CD4-positive, CD25-positive, alpha-beta regulatory T cell (primary cell): Measurements from ENCODE around the gene LRP10. TPM values are rescaled to one million over a fixed set of nuclear protein-coding genes. Genes with fewer than 3 reads are reported as not detected.
A peak's percentile ranks its signal among the peaks of the same experiment; 100 is the strongest.
"Not testable (repeated sequence)": the region's sequence is repeated elsewhere in the genome, so short reads cannot be mapped to it uniquely, and the experiment has no call there.

Experiments
- ATAC-seq, 2 donors: fragments of 150-1000 bp; cut with Tn5 transposase; one replicate each; pipeline ENCODE4 v1.10.0; 2021; ENCODE audit warnings: low read depth in 2 of 2, moderate number of reproducible peaks in 2 of 2, moderate library complexity in 1 of 2
- DNase-seq, 3 donors: peaks; one replicate each; pipeline versions ENCODE4 v3.0.0 to v3.0.0-alpha.2; 2012 to 2022; ENCODE audit warnings: mixed read lengths in 1 of 3
- H3K27ac ChIP-seq: one replicate; pipeline ENCODE4 v1.7.0; 2013; ENCODE audit warnings: mild to moderate bottlenecking, low read length; ENCODE audit not compliant: insufficient read depth, poor library complexity, severe bottlenecking
- H3K27me3 ChIP-seq: one replicate; pipeline ENCODE4 v1.7.0; 2013; ENCODE audit warnings: low read length; ENCODE audit not compliant: control insufficient read depth, insufficient read depth
- H3K36me3 ChIP-seq: one replicate; pipeline ENCODE4 v1.7.0; 2013; ENCODE audit warnings: mild to moderate bottlenecking, low read length, moderate library complexity; ENCODE audit not compliant: control insufficient read depth, insufficient read depth
- H3K4me1 ChIP-seq: 2 replicates; pipeline ENCODE4 v1.7.0; 2013; ENCODE audit warnings: mild to moderate bottlenecking, low read length; ENCODE audit not compliant: insufficient read depth, control insufficient read depth, poor library complexity, severe bottlenecking
- H3K4me3 ChIP-seq: one replicate; pipeline ENCODE4 v1.7.0; 2013; ENCODE audit warnings: low read depth, mild to moderate bottlenecking, low read length, moderate library complexity
- H3K9me3 ChIP-seq, 2 experiments: 1 replicate in 1 of 2; 2 replicates in 1 of 2; pipeline ENCODE4 v1.7.0; 2013; ENCODE audit warnings: low read length in 2 of 2, mild to moderate bottlenecking in 1 of 2, moderate library complexity in 1 of 2; ENCODE audit not compliant: control insufficient read depth in 2 of 2
- H3K27ac Mint-ChIP-seq, 3 donors: one replicate each; pipeline ENCODE4 v1.8.0; 2020 to 2022; ENCODE audit warnings: mild to moderate bottlenecking in 3 of 3, mixed read lengths in 3 of 3, moderate library complexity in 2 of 3
- H3K27me3 Mint-ChIP-seq: one replicate; pipeline ENCODE4 v1.8.0; 2022; ENCODE audit warnings: mild to moderate bottlenecking, mixed read lengths
- H3K36me3 Mint-ChIP-seq: one replicate; pipeline ENCODE4 v1.8.0; 2020; ENCODE audit warnings: mixed read lengths
- H3K4me1 Mint-ChIP-seq, 4 donors: one replicate each; pipeline ENCODE4 v1.8.0; 2020 to 2022; ENCODE audit warnings: mixed read lengths in 4 of 4, mild to moderate bottlenecking in 1 of 4
- H3K4me3 Mint-ChIP-seq, 4 donors: one replicate each; pipeline ENCODE4 v1.8.0; 2020 to 2022; ENCODE audit warnings: mild to moderate bottlenecking in 4 of 4, mixed read lengths in 4 of 4, moderate library complexity in 3 of 4
- H3K9me3 Mint-ChIP-seq, 7 donors: one replicate each; pipeline ENCODE4 v1.8.0; 2020 to 2022; ENCODE audit warnings: mixed read lengths in 7 of 7, mild to moderate bottlenecking in 3 of 7, moderate library complexity in 2 of 7
- polyA plus RNA-seq, 4 donors: library from polyadenylated mRNA; unstranded; fragments of 300-500 nt; fragmentation: Illumina TruSeq; gene quantifications; one replicate each; pipeline ENCODE4 v1.2.3, GENCODE V29; 2021
- total RNA-seq: library from RNA; stranded (reverse); gene quantifications from one replicate; pipeline ENCODE4 v1.2.3, GENCODE V29; 2022

LRP10 gene
- total and polyA plus RNA-seq, 5 donors from 2014 or later: 78.7 to 111 (median 93.0) TPM

GRCh38 chr14:22907429-22907828 is 35.9 kb downstream of the LRP10 start:
- Histone ChIP-seq H3K36me3 (peaks cover 79% of the 10 kb centered on the region), H3K4me3 (no peak overlapping the region), H3K9me3 (no peaks in the 10 kb centered on the region), H3K27ac (no peak overlapping the region), H3K27me3 (no peaks in the 10 kb centered on the region), H3K4me1 (no peaks in the 10 kb centered on the region)
- Mint-ChIP-seq H3K4me3 (no peak overlapping the region), H3K9me3 (no peaks in the 10 kb centered on the region), H3K27ac (no peak overlapping the region), H3K36me3 (peaks cover 49% of the 10 kb centered on the region), H3K27me3 (no peaks in the 10 kb centered on the region), H3K4me1 (peaks cover 11 to 31% (median 19%) of the 10 kb centered on the region in 4 donors)
- ATAC-seq (no peak), DNase-seq (no peak)

GRCh38 chr14:22908601-22909000 is 37.1 kb downstream of the LRP10 start:
- Mint-ChIP-seq H3K9me3 (no peaks in the 10 kb centered on the region), H3K36me3 (peaks cover 44% of the 10 kb centered on the region), H3K27me3 (no peaks in the 10 kb centered on the region), H3K4me3 (no peak overlapping the region), H3K4me1 (peaks cover 11 to 35% (median 21%) of the 10 kb centered on the region in 4 donors), H3K27ac (no peak overlapping the region)
- Histone ChIP-seq H3K27ac (no peak overlapping the region), H3K4me3 (no peak overlapping the region), H3K4me1 (no peaks in the 10 kb centered on the region), H3K9me3 (no peaks in the 10 kb centered on the region), H3K27me3 (no peaks in the 10 kb centered on the region), H3K36me3 (peaks cover 72% of the 10 kb centered on the region)
- ATAC-seq: no peak
- DNase-seq: no peak

- ATAC-seq (no peak), DNase-seq (no peak)
- peaks cover 48% of the 10 kb centered on the region for H3K36me3 ChIP-seq
- H3K4me3 Mint-ChIP-seq: peak overlapping the region in 1 of 4 donors; percentile 43
- no peak overlapping the region for H3K4me3 ChIP-seq
- H3K4me1 Mint-ChIP-seq: peaks cover 11 to 40% (median 24%) of the 10 kb centered on the region in 4 donors
- H3K27ac ChIP-seq: no peak overlapping the region
- H3K9me3 ChIP-seq: no peaks in the 10 kb centered on the region
- no peaks in the 10 kb centered on the region for H3K27me3 ChIP-seq
- H3K27ac Mint-ChIP-seq: no peak overlapping the region
- H3K36me3 Mint-ChIP-seq: peaks cover 27% of the 10 kb centered on the region
- no peaks in the 10 kb centered on the region for H3K9me3 Mint-ChIP-seq
- peaks cover 3% of the 10 kb centered on the region for H3K4me1 ChIP-seq
- no peaks in the 10 kb centered on the region for H3K27me3 Mint-ChIP-seq
Measured at GRCh38 chr14:22910916-22911315, 39.4 kb downstream of the LRP10 start.

GRCh38 chr14:22914836-22915235 is 43.3 kb downstream of the LRP10 start:
- peaks cover 17 to 70% (median 44%) of the 10 kb centered on the region in 4 donors for H3K4me1 Mint-ChIP-seq
- H3K36me3 Mint-ChIP-seq: peaks cover 17% of the 10 kb centered on the region
- H3K4me3 ChIP-seq, ATAC-seq, H3K9me3 Mint-ChIP-seq, H3K27ac ChIP-seq, H3K27me3 Mint-ChIP-seq, H3K27me3 ChIP-seq, DNase-seq, H3K9me3 ChIP-seq: not testable (repeated sequence)
- peak overlapping the region in 2 of 4 donors; percentile 67 to 84 for H3K4me3 Mint-ChIP-seq
- peak overlapping the region in 1 of 3 donors; percentile 77 for H3K27ac Mint-ChIP-seq
- Histone ChIP-seq H3K4me1 (peaks cover 31% of the 10 kb centered on the region), H3K36me3 (peaks cover 17% of the 10 kb centered on the region)

- peak overlapping the region in 2 of 3 donors; percentile 29 to 100 for H3K27ac Mint-ChIP-seq
Measured at GRCh38 chr14:22915886-22916521, 44.5 kb downstream of the LRP10 start.

GRCh38 chr14:22918804-22919600 is 47.5 kb downstream of the LRP10 start, which contains the start of gene RBM23:
RBM23 (minus strand) TSS chr14:22919149.
- Mint-ChIP-seq H3K27ac (peak within 1 kb of the TSS; percentile 99 to 100 (median 100)), H3K4me1 (peaks cover 9 to 56% (median 34%) of the 10 kb centered on the region in 4 donors), H3K36me3 (peaks cover 30% of the 10 kb centered on the region), H3K27me3 (peaks cover 7% of the 10 kb centered on the region), H3K4me3 (peak within 1 kb of the TSS; percentile 88 to 98 (median 96)), H3K9me3 (no peaks in the 10 kb centered on the region)
- Histone ChIP-seq H3K4me1 (peaks cover 33% of the 10 kb centered on the region), H3K27me3 (no peaks in the 10 kb centered on the region), H3K36me3 (peaks cover 8% of the 10 kb centered on the region), H3K9me3 (no peaks in the 10 kb centered on the region), H3K27ac (peak within 1 kb of the TSS; percentile 100), H3K4me3 (peak within 1 kb of the TSS; percentile 99)
- peak; percentile 100 for DNase-seq
- ATAC-seq: peak; percentile 92 to 93

More at GRCh38 chr14:22915886-22916521, 44.5 kb downstream of the LRP10 start:
- no peak overlapping the region for H3K27ac ChIP-seq
- peaks cover 33% of the 10 kb centered on the region for H3K4me1 ChIP-seq
- Mint-ChIP-seq H3K4me3 (peak overlapping the region in 3 of 4 donors; percentile 48 to 98 (median 57)), H3K9me3 (no peaks in the 10 kb centered on the region), H3K27me3 (peaks cover 7% of the 10 kb centered on the region), H3K36me3 (peaks cover 17% of the 10 kb centered on the region), H3K4me1 (peaks cover 17 to 71% (median 45%) of the 10 kb centered on the region in 4 donors)
- H3K36me3 ChIP-seq: peaks cover 10% of the 10 kb centered on the region
- no peak overlapping the region for H3K4me3 ChIP-seq
- H3K9me3 ChIP-seq: no peaks in the 10 kb centered on the region
- DNase-seq (no peak), ATAC-seq (no peak)
- no peaks in the 10 kb centered on the region for H3K27me3 ChIP-seq

GRCh38 chr14:22919601-22919921 is 48.0 kb downstream of the LRP10 start:
- peak overlapping the region; percentile 99 to 100 (median 100) for H3K27ac Mint-ChIP-seq
- H3K27me3 Mint-ChIP-seq: peaks cover 7% of the 10 kb centered on the region
- ATAC-seq (no peak), DNase-seq (no peak)
- Histone ChIP-seq H3K4me3 (peak overlapping the region; percentile 81), H3K36me3 (peaks cover 13% of the 10 kb centered on the region), H3K4me1 (peaks cover 33% of the 10 kb centered on the region), H3K27me3 (no peaks in the 10 kb centered on the region), H3K9me3 (no peaks in the 10 kb centered on the region), H3K27ac (peak overlapping the region; percentile 100)
- H3K9me3 Mint-ChIP-seq: no peaks in the 10 kb centered on the region
- peak overlapping the region; percentile 88 to 98 (median 96) for H3K4me3 Mint-ChIP-seq
- H3K36me3 Mint-ChIP-seq: peaks cover 32% of the 10 kb centered on the region
- H3K4me1 Mint-ChIP-seq: peaks cover 9 to 53% (median 34%) of the 10 kb centered on the region in 4 donors
